ENCODE data around the gene RALGPS1. TPM values are rescaled to one million over a fixed set of nuclear protein-coding genes. Genes with fewer than 3 reads are reported as not detected.

Gene RALGPS1
- polyA plus RNA-seq, 3 donors, result 0.60 to 4.6 (median 1.3) TPM

GRCh38 chr9:126925876-126926275 is 11.3 kb downstream of the RALGPS1 start:
- Histone ChIP-seq H3K36me3 (replicated peaks in 1 of 2; ENCODE audit: control insufficient read depth in 1 of 2, insufficient read depth in 2 of 2, low read length in 2 of 2) (no peaks in the 10 kb centered on the region), H3K79me2 (ENCODE audit: insufficient read depth, low read length) (no peaks in the 10 kb centered on the region), H3K4me1 (ENCODE audit: control insufficient read depth in 1 of 2, insufficient read depth in 2 of 2, low read length in 2 of 2) (no peaks in the 10 kb centered on the region), H3K9me3 (replicated peaks in 1 of 2; ENCODE audit: control insufficient read depth in 1 of 2, insufficient read depth in 1 of 2, low read length in 2 of 2) (no peaks in the 10 kb centered on the region), H4K20me1 (ENCODE audit: insufficient read depth, low read length) (no peaks in the 10 kb centered on the region), H3K27ac (ENCODE audit: low read depth in 1 of 2, low read length in 2 of 2) (no peak overlapping the region), H3K27me3 (ENCODE audit: control insufficient read depth in 2 of 2, insufficient read depth in 2 of 2, low read length in 2 of 2) (no peaks in the 10 kb centered on the region), H3K9ac (ENCODE audit: insufficient read depth, low read length, poor library complexity, severe bottlenecking) (no peak overlapping the region), H2AFZ (ENCODE audit: insufficient read depth, low read depth, low read length, poor library complexity, severe bottlenecking) (no peak overlapping the region), H3K4me2 (replicated peaks; ENCODE audit: extremely low read depth, low read length, poor library complexity, severe bottlenecking) (no peak overlapping the region), H3K4me3 (replicated peaks in 1 of 3; ENCODE audit: low read depth in 2 of 3, low read length in 3 of 3) (no peak overlapping the region)
- intact Hi-C loops (cut with micrococcal nuclease), result no loop called here
- Mint-ChIP-seq H3K4me1 (no peaks in the 10 kb centered on the region), H3K27me3 (ENCODE audit: low read depth in 3 of 3) (peaks cover 0 to 2% (median 0%) of the 10 kb centered on the region in 3 donors), H3K4me3 (no peak overlapping the region), H3K36me3 (no peaks in the 10 kb centered on the region), H3K9me3 (no peaks in the 10 kb centered on the region), H3K27ac (no peak overlapping the region)
- TF ChIP-seq CTCF (IDR thresholded peaks at IDR 0.05), result no peak
- no peak for DNase-seq

DNA sequence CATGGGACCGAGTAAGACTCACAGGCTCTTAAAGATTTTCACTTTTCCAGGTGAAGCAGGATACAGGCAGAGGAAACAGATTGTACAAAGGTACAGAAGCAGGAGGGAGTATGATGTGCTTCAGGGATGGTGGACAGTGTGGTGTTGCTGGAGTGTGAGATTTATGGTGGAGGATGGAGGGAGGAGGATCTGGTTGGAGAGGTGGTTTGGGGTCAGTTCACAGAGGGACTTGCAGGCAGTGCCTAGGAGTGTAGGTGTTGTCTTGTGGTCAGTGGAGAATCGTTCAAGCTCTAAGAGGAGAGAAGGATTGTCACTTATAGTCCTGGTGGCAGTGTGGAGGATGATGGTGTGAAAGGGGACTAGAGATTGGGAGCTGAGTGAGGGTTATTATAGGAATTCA is 11.8 kb downstream of the RALGPS1 start:
- Histone ChIP-seq H3K9me3 (replicated peaks in 1 of 2; ENCODE audit: control insufficient read depth in 1 of 2, insufficient read depth in 1 of 2, low read length in 2 of 2) (no peaks in the 10 kb centered on the region), H3K79me2 (ENCODE audit: insufficient read depth, low read length) (no peaks in the 10 kb centered on the region), H3K4me2 (replicated peaks; ENCODE audit: extremely low read depth, low read length, poor library complexity, severe bottlenecking) (no peak overlapping the region), H3K27me3 (ENCODE audit: control insufficient read depth in 2 of 2, insufficient read depth in 2 of 2, low read length in 2 of 2) (no peaks in the 10 kb centered on the region), H3K4me1 (ENCODE audit: control insufficient read depth in 1 of 2, insufficient read depth in 2 of 2, low read length in 2 of 2) (no peaks in the 10 kb centered on the region), H3K36me3 (replicated peaks in 1 of 2; ENCODE audit: control insufficient read depth in 1 of 2, insufficient read depth in 2 of 2, low read length in 2 of 2) (no peaks in the 10 kb centered on the region), H3K4me3 (replicated peaks in 1 of 3; ENCODE audit: low read depth in 2 of 3, low read length in 3 of 3) (no peak overlapping the region), H2AFZ (ENCODE audit: insufficient read depth, low read depth, low read length, poor library complexity, severe bottlenecking) (no peak overlapping the region), H3K27ac (ENCODE audit: low read depth in 1 of 2, low read length in 2 of 2) (no peak overlapping the region), H4K20me1 (ENCODE audit: insufficient read depth, low read length) (no peaks in the 10 kb centered on the region), H3K9ac (ENCODE audit: insufficient read depth, low read length, poor library complexity, severe bottlenecking) (no peak overlapping the region)
- Mint-ChIP-seq H3K4me3 (no peak overlapping the region), H3K4me1 (no peaks in the 10 kb centered on the region), H3K36me3 (no peaks in the 10 kb centered on the region), H3K27ac (no peak overlapping the region), H3K9me3 (no peaks in the 10 kb centered on the region), H3K27me3 (ENCODE audit: low read depth in 3 of 3) (peaks cover 0 to 2% (median 0%) of the 10 kb centered on the region in 3 donors)
- DNase-seq, result no peak
- intact Hi-C loops (cut with micrococcal nuclease), result no loop called here
- 88% methylated on average over 2 of the region's 2 CpGs for WGBS (ENCODE audit: insufficient coverage)
- no peak for TF ChIP-seq CTCF (IDR thresholded peaks at IDR 0.05)

Measured in CD14-positive monocyte (primary cell).